Measurements from ENCODE around the gene ATAD3A.

The ATAD3A gene

DNA sequence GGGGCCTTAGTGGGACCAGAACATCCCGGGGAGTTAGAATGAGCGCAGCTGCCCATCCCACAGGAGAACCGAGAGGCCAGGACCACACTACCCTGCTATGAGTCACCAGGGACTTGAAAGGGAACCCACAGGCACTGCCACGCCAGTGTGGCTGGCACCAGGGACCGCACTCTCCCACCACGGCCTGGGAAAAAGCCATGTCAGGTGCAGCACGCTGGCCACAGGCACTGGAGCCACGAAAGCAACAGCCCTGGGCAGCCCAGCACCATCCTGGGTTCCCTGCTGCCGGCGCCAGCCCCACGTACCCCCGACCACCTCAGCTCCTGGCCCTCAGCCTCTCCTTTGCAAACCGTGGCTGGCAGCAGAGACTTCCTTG is 42.6 kb downstream of the ATAD3A start (continued):
- TF ChIP-seq, protein P1, sequence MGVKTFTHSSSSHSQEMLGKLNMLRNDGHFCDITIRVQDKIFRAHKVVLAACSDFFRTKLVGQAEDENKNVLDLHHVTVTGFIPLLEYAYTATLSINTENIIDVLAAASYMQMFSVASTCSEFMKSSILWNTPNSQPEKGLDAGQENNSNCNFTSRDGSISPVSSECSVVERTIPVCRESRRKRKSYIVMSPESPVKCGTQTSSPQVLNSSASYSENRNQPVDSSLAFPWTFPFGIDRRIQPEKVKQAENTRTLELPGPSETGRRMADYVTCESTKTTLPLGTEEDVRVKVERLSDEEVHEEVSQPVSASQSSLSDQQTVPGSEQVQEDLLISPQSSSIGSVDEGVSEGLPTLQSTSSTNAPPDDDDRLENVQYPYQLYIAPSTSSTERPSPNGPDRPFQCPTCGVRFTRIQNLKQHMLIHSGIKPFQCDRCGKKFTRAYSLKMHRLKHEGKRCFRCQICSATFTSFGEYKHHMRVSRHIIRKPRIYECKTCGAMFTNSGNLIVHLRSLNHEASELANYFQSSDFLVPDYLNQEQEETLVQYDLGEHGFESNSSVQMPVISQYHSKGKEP (tag by site-specific recombination; IDR thresholded peaks at IDR 0.05): no peak

DNA sequence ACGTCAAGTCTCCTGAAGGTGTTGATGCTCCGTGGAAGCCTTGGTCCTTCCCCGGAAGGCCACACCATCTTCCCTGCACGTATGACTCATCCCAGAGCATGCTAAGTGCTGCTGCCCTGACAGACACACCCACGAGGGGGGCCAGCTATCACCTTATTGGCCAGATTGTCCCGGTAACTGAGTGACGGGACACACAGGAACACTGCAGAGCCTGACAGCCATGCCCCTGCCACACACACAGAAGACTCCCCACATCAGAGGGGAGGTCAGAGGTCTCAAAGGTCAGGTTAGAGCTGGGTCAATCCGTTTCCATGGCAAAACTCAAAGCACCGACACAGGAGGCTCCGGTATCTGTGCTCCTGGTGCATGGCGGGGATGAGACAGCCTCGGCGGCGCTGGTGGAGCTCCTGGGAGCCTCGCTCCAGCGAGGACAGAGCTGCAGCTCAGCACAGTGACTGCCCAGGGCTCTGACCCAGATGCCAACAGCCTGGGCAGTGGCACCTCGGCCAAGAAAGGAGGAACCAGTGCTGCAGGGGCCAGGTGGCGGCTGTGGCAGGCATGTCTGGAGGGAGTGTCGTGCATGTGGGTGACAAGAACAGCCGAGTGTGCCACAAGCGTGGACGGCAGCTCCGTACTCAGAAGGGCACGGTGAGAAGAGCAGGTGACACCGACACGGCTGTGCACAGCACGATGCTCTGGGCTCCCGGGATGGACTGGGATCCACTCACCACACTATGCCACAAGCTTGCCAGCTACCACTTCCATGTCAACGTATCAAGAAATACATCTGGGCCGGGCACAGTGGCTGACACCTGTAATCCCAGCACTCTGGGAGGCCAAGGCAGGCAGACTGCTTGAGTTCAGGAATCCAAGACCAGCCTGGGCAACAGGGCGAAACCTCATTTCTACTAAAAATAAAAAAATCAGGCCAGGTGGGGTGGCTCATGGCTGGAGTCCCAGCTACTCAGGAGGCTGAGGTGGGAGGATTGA is 43.3 kb downstream of the ATAD3A start:
- ChIA-PET POLR2A (interaction anchor here (0.6 kb wide), 1 partner anchor 15 kb away, joined by 3 read pairs; no protein-coding TSS in a partner anchor), CTCF (interaction anchor here (0.6 to 0.9 kb wide), 3 partner anchors 111 to 435 kb away, joined by 3 to 4 read pairs (median 3); no protein-coding TSS in a partner anchor)
- peak overlapping the region; percentile 12; the same call in 1 of the 2 replicates for H3K27ac ChIP-seq (ENCODE audit: extremely low read depth, low read depth, low read length)
- 0 out of 2 replicates have a peak, but pooled peaks have one; percentile 22 for TF ChIP-seq SCRT2 (tag by site-specific recombination; IDR thresholded peaks at IDR 0.05)
- TF ChIP-seq, protein P2, sequence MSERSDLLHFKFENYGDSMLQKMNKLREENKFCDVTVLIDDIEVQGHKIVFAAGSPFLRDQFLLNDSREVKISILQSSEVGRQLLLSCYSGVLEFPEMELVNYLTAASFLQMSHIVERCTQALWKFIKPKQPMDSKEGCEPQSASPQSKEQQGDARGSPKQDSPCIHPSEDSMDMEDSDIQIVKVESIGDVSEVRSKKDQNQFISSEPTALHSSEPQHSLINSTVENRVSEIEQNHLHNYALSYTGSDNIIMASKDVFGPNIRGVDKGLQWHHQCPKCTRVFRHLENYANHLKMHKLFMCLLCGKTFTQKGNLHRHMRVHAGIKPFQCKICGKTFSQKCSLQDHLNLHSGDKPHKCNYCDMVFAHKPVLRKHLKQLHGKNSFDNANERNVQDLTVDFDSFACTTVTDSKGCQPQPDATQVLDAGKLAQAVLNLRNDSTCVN (tag by site-specific recombination; optimal IDR thresholded peaks at IDR 0.05): no peak
- TF ChIP-seq MYNN (tag by site-specific recombination; IDR thresholded peaks at IDR 0.05; ENCODE audit: borderline replicate concordance): no peak
- TF ChIP-seq ZNF830 (tag by site-specific recombination; IDR thresholded peaks at IDR 0.05; ENCODE audit: low read depth): no peak
- no peak for TF ChIP-seq HOXC10 (CRISPR knock-in tag; IDR thresholded peaks at IDR 0.05)
- peak; percentile 91 for TF ChIP-seq KLF9 (tag by site-specific recombination; IDR thresholded peaks at IDR 0.05; ENCODE audit: low read depth)
- TF ChIP-seq ZNF664 (tag by site-specific recombination; IDR thresholded peaks at IDR 0.05): no peak
- TF ChIP-seq ZNF391 (tag by site-specific recombination; IDR thresholded peaks at IDR 0.05; ENCODE audit: borderline replicate concordance, low read depth): no peak
- TF ChIP-seq, protein P3, sequence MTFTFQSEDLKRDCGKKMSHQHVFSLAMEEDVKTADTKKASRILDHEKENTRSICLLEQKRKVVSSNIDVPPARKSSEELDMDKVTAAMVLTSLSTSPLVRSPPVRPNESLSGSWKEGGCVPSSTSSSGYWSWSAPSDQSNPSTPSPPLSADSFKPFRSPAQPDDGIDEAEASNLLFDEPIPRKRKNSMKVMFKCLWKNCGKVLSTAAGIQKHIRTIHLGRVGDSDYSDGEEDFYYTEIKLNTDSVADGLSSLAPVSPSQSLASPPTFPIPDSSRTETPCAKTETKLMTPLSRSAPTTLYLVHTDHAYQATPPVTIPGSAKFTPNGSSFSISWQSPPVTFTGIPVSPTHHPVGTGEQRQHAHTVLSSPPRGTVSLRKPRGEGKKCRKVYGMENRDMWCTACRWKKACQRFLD (tag by site-specific recombination; IDR thresholded peaks at IDR 0.05): no peak
- TF ChIP-seq, protein P4, sequence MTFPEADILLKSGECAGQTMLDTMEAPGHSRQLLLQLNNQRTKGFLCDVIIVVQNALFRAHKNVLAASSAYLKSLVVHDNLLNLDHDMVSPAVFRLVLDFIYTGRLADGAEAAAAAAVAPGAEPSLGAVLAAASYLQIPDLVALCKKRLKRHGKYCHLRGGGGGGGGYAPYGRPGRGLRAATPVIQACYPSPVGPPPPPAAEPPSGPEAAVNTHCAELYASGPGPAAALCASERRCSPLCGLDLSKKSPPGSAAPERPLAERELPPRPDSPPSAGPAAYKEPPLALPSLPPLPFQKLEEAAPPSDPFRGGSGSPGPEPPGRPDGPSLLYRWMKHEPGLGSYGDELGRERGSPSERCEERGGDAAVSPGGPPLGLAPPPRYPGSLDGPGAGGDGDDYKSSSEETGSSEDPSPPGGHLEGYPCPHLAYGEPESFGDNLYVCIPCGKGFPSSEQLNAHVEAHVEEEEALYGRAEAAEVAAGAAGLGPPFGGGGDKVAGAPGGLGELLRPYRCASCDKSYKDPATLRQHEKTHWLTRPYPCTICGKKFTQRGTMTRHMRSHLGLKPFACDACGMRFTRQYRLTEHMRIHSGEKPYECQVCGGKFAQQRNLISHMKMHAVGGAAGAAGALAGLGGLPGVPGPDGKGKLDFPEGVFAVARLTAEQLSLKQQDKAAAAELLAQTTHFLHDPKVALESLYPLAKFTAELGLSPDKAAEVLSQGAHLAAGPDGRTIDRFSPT (tag by site-specific recombination; IDR thresholded peaks at IDR 0.05): no peak; the same call in 1 of the 2 replicates
- TF ChIP-seq KLF8 (tag by site-specific recombination; IDR thresholded peaks at IDR 0.05): peak; percentile 50; the same call in 1 of the 2 replicates
- no peak for TF ChIP-seq ZNF350 (tag by site-specific recombination; IDR thresholded peaks at IDR 0.05)
- 0 out of 2 replicates have a peak, but pooled peaks have one; percentile 11 for TF ChIP-seq ZNF2 (tag by site-specific recombination; IDR thresholded peaks at IDR 0.05)
- no peak for TF ChIP-seq ZNF311 (tag by site-specific recombination; IDR thresholded peaks at IDR 0.05; ENCODE audit: borderline replicate concordance)
- TF ChIP-seq, protein P5, sequence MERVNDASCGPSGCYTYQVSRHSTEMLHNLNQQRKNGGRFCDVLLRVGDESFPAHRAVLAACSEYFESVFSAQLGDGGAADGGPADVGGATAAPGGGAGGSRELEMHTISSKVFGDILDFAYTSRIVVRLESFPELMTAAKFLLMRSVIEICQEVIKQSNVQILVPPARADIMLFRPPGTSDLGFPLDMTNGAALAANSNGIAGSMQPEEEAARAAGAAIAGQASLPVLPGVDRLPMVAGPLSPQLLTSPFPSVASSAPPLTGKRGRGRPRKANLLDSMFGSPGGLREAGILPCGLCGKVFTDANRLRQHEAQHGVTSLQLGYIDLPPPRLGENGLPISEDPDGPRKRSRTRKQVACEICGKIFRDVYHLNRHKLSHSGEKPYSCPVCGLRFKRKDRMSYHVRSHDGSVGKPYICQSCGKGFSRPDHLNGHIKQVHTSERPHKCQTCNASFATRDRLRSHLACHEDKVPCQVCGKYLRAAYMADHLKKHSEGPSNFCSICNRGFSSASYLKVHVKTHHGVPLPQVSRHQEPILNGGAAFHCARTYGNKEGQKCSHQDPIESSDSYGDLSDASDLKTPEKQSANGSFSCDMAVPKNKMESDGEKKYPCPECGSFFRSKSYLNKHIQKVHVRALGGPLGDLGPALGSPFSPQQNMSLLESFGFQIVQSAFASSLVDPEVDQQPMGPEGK (tag by site-specific recombination; IDR thresholded peaks at IDR 0.05): peak; percentile 53; the same call in 1 of the 2 replicates
- no peak for TF ChIP-seq GLI2 (tag by site-specific recombination; IDR thresholded peaks at IDR 0.05; ENCODE audit: borderline replicate concordance, low read depth)
- no peak for TF ChIP-seq ZNF394 (tag by site-specific recombination; IDR thresholded peaks at IDR 0.05; ENCODE audit: borderline replicate concordance)
- TF ChIP-seq ZNF571 (tag by site-specific recombination; IDR thresholded peaks at IDR 0.05): no peak
- no peak for TF ChIP-seq FEZF1 (tag by site-specific recombination; IDR thresholded peaks at IDR 0.05)
- TF ChIP-seq ZNF23 (tag by site-specific recombination; IDR thresholded peaks at IDR 0.05; ENCODE audit: borderline replicate concordance): no peak
- TF ChIP-seq, protein P6, sequence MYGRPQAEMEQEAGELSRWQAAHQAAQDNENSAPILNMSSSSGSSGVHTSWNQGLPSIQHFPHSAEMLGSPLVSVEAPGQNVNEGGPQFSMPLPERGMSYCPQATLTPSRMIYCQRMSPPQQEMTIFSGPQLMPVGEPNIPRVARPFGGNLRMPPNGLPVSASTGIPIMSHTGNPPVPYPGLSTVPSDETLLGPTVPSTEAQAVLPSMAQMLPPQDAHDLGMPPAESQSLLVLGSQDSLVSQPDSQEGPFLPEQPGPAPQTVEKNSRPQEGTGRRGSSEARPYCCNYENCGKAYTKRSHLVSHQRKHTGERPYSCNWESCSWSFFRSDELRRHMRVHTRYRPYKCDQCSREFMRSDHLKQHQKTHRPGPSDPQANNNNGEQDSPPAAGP (tag by site-specific recombination; IDR thresholded peaks at IDR 0.05): peak; percentile 70; the same call in 1 of the 2 replicates
- no peak for TF ChIP-seq WT1 (tag by site-specific recombination; IDR thresholded peaks at IDR 0.05)
- peak; percentile 74 for TF ChIP-seq SP2 (tag by site-specific recombination; IDR thresholded peaks at IDR 0.05)
- TF ChIP-seq TCF7L2 (IDR thresholded peaks at IDR 0.05; ENCODE audit: borderline replicate concordance, low read depth, low read length): no peak

More for the DNA sequence above, 43.3 kb downstream of the ATAD3A start:
- Histone ChIP-seq H3K4me3 (ENCODE audit: low read depth, low read length) (no peak overlapping the region), H3K9me3 (ENCODE audit: control insufficient read depth, insufficient read depth, low read depth, low read length) (no peaks in the 10 kb centered on the region), H3K4me1 (ENCODE audit: control insufficient read depth, insufficient read depth, low read length) (no peaks in the 10 kb centered on the region; the same call in 1 of the 2 replicates), H3K36me3 (ENCODE audit: control insufficient read depth in 2 of 2, insufficient read depth in 1 of 2, low read length in 2 of 2) (peaks cover 0 to 45% of the 10 kb centered on the region in 2 experiments; a peak in 2 of 3 replicates)
